GM19468 (cell line): Measurements from ENCODE around the gene TRANK1.

ENCODE experiments used
- ATAC-seq: cut with Tn5 transposase; IDR thresholded peaks from one replicate; pipeline ENCODE4 v1.9.1; 2021; ENCODE audit warnings: mild to moderate bottlenecking, moderate library complexity, moderate number of reproducible peaks; ENCODE audit not compliant: unreplicated experiment; ENCODE audit errors: extremely low read depth

TRANK1 gene

GRCh38 chr3:36814066-36814717, 130.7 kb downstream of the TRANK1 start:
- no peak for ATAC-seq

- no peak for ATAC-seq
Measured at GRCh38 chr3:36813305-36813704, 131.5 kb downstream of the TRANK1 start.

GRCh38 chr3:36812240-36812639, 132.6 kb downstream of the TRANK1 start:
- ATAC-seq: no peak

- ATAC-seq: no peak
Measured at GRCh38 chr3:36811768-36812167, 133.1 kb downstream of the TRANK1 start.

- ATAC-seq: no peak
Measured at GRCh38 chr3:36804295-36805055, 140.4 kb downstream of the TRANK1 start.

GRCh38 chr3:36803091-36803791, 141.6 kb downstream of the TRANK1 start:
- no peak for ATAC-seq

- ATAC-seq: no peak
Measured at GRCh38 chr3:36800533-36801116, 144.2 kb downstream of the TRANK1 start.

GRCh38 chr3:36796881-36797280, 148.0 kb downstream of the TRANK1 start:
- no peak for ATAC-seq

GRCh38 chr3:36796161-36796560, 148.7 kb downstream of the TRANK1 start:
- ATAC-seq: no peak

- ATAC-seq: no peak
Measured at GRCh38 chr3:36795622-36796021, 149.2 kb downstream of the TRANK1 start.

GRCh38 chr3:36792342-36792741, 152.5 kb downstream of the TRANK1 start:
- no peak for ATAC-seq

- ATAC-seq: no peak
Measured at GRCh38 chr3:36790765-36791164, 154.1 kb downstream of the TRANK1 start.

- no peak for ATAC-seq
Measured at GRCh38 chr3:36786921-36787890, 157.6 kb downstream of the TRANK1 start.

GRCh38 chr3:36784138-36784635, 160.7 kb downstream of the TRANK1 start:
- no peak for ATAC-seq

- peak; percentile 74 for ATAC-seq
Measured at GRCh38 chr3:36777424-36778218, 167.2 kb downstream of the TRANK1 start.
